Measurements from ENCODE around the gene LPIN1. TPM values are rescaled to one million over a fixed set of nuclear protein-coding genes. Genes with fewer than 3 reads are reported as not detected.

Gene LPIN1
- total RNA-seq, 2 experiments from 2014 or later = 40.6 to 42.9 TPM

- ChIA-PET POLR2A (no interaction called here), CTCF (interaction anchor here (0.7 to 1.4 kb wide), 11 partner anchors 8 to 92 kb away, joined by 3 to 6 read pairs (median 5); no protein-coding TSS in a partner anchor)
- Mint-ChIP-seq H3K27me3 (no peaks in the 10 kb centered on the region), H3K4me1 (peaks cover 48% of the 10 kb centered on the region), H3K4me3 (peak overlapping the region; percentile 45), H3K27ac (peak overlapping the region; percentile 90), H3K36me3 (ENCODE audit: low read depth) (peaks cover 58% of the 10 kb centered on the region), H3K9me3 (ENCODE audit: low read depth) (no peaks in the 10 kb centered on the region)
- ATAC-seq (peak; percentile 80), DNase-seq (no peak)
- intact Hi-C loops (cut with DNase I, micrococcal nuclease) = loop anchor here (1.0 to 10.0 kb wide), 5 partner anchors 21 to 643 kb away; partner anchors contain the start of genes E2F6 (in 1 of the 2) and SLC66A3 (in 1 of the 2)
These were observed 29.0 kb downstream of the LPIN1 start for GRCh38 chr2:11775384-11775783.

- Mint-ChIP-seq H3K4me1 (peaks cover 48% of the 10 kb centered on the region), H3K4me3 (no peak overlapping the region), H3K9me3 (ENCODE audit: low read depth) (no peaks in the 10 kb centered on the region), H3K27ac (peak overlapping the region; percentile 75), H3K36me3 (ENCODE audit: low read depth) (peaks cover 58% of the 10 kb centered on the region), H3K27me3 (no peaks in the 10 kb centered on the region)
- CTCF ChIA-PET = interaction anchor here (0.6 to 12.8 kb wide), 12 partner anchors 8 to 91 kb away, joined by 3 to 171 read pairs (median 10); partner anchors contain the start of gene LPIN1
- no peak for DNase-seq
- POLR2A ChIA-PET = no interaction called here
- ATAC-seq = no peak
- intact Hi-C loops (cut with DNase I, micrococcal nuclease) = loop anchor here (5.0 to 10.0 kb wide), 4 partner anchors 195 to 645 kb away; partner anchors contain the start of genes E2F6 (in 1 of the 2) and SLC66A3 (in 1 of the 2)
These were observed 30.8 kb downstream of the LPIN1 start for GRCh38 chr2:11777066-11777782.

- intact Hi-C loops (cut with DNase I, micrococcal nuclease) = loop anchor here (2.0 to 10.0 kb wide), 6 partner anchors 31 to 646 kb away; partner anchors contain the start of genes E2F6 (in 1 of the 2), LPIN1 (in 1 of the 2) and SLC66A3 (in 1 of the 2)
- ChIA-PET POLR2A (interaction anchor here (1.3 kb wide), 1 partner anchor 28 kb away, joined by 3 read pairs; no protein-coding TSS in a partner anchor), CTCF (interaction anchor here (0.8 to 12.8 kb wide), 14 partner anchors 11 to 206 kb away, joined by 3 to 171 read pairs (median 5); partner anchors contain the start of gene LPIN1)
- Mint-ChIP-seq H3K9me3 (ENCODE audit: low read depth) (no peaks in the 10 kb centered on the region), H3K27me3 (no peaks in the 10 kb centered on the region), H3K27ac (peak overlapping the region; percentile 75), H3K36me3 (ENCODE audit: low read depth) (peaks cover 59% of the 10 kb centered on the region), H3K4me3 (peak overlapping the region; percentile 49), H3K4me1 (peaks cover 48% of the 10 kb centered on the region)
- ATAC-seq = no peak
- no peak for DNase-seq
These were observed 31.5 kb downstream of the LPIN1 start for GRCh38 chr2:11777886-11778415.

- no peaks in the 10 kb centered on the region for H3K27me3 Mint-ChIP-seq
- ChIA-PET CTCF (interaction anchor here (0.8 to 12.8 kb wide), 14 partner anchors 11 to 205 kb away, joined by 3 to 171 read pairs (median 5); partner anchors contain the start of gene LPIN1), POLR2A (interaction anchor here (1.3 kb wide), 1 partner anchor 28 kb away, joined by 3 read pairs; no protein-coding TSS in a partner anchor)
- H3K27ac Mint-ChIP-seq = peak overlapping the region; percentile 75
- intact Hi-C loops (cut with DNase I, micrococcal nuclease) = loop anchor here (2.0 to 10.0 kb wide), 6 partner anchors 32 to 646 kb away; partner anchors contain the start of genes E2F6 (in 1 of the 2), LPIN1 (in 1 of the 2) and SLC66A3 (in 1 of the 2)
- peak overlapping the region; percentile 49 for H3K4me3 Mint-ChIP-seq
- ATAC-seq = no peak
- H3K36me3 Mint-ChIP-seq (ENCODE audit: low read depth) = peaks cover 55% of the 10 kb centered on the region
- peaks cover 48% of the 10 kb centered on the region for H3K4me1 Mint-ChIP-seq
- H3K9me3 Mint-ChIP-seq (ENCODE audit: low read depth) = no peaks in the 10 kb centered on the region
- no peak for DNase-seq
These were observed 32.0 kb downstream of the LPIN1 start for GRCh38 chr2:11778416-11778815.

- CTCF ChIA-PET = interaction anchor here (0.6 to 12.8 kb wide), 28 partner anchors 9 to 1254 kb away, joined by 3 to 171 read pairs (median 6); partner anchors contain the start of gene LPIN1
- ATAC-seq (peak; percentile 92), DNase-seq (peak; percentile 93)
- H3K27me3 Mint-ChIP-seq = no peaks in the 10 kb centered on the region
- peak overlapping the region; percentile 75 for H3K27ac Mint-ChIP-seq
- H3K36me3 Mint-ChIP-seq (ENCODE audit: low read depth) = peaks cover 53% of the 10 kb centered on the region
- H3K4me1 Mint-ChIP-seq = peaks cover 41% of the 10 kb centered on the region
- H3K4me3 Mint-ChIP-seq = peak overlapping the region; percentile 49
- intact Hi-C loops (cut with DNase I, micrococcal nuclease) = loop anchor here (1.0 to 10.0 kb wide), 10 partner anchors 25 to 647 kb away; partner anchors contain the start of genes E2F6 (in 1 of the 2), LPIN1 (in 1 of the 2) and SLC66A3 (in 1 of the 2)
- POLR2A ChIA-PET = interaction anchor here (0.6 to 1.3 kb wide), 4 partner anchors 29 to 1657 kb away, joined by 3 to 7 read pairs (median 5); partner anchors contain the start of gene RRM2
- no peaks in the 10 kb centered on the region for H3K9me3 Mint-ChIP-seq (ENCODE audit: low read depth)
These were observed 32.7 kb downstream of the LPIN1 start for GRCh38 chr2:11778923-11779757.

GRCh38 chr2:11781602-11782001 is 35.2 kb downstream of the LPIN1 start:
- Mint-ChIP-seq H3K4me1 (peaks cover 24% of the 10 kb centered on the region), H3K9me3 (ENCODE audit: low read depth) (no peaks in the 10 kb centered on the region), H3K27ac (no peak overlapping the region), H3K4me3 (no peak overlapping the region), H3K36me3 (ENCODE audit: low read depth) (peaks cover 56% of the 10 kb centered on the region), H3K27me3 (no peaks in the 10 kb centered on the region)
- ATAC-seq = no peak
- intact Hi-C loops (cut with DNase I, micrococcal nuclease) = no loop called here
- POLR2A ChIA-PET = no interaction called here
- CTCF ChIA-PET = interaction anchor here (0.5 to 12.8 kb wide), 9 partner anchors 14 to 618 kb away, joined by 3 to 171 read pairs (median 7); no protein-coding TSS in a partner anchor
- no peak for DNase-seq

- intact Hi-C loops (cut with DNase I, micrococcal nuclease) = no loop called here
- ATAC-seq = no peak
- POLR2A ChIA-PET = no interaction called here
- H3K27ac Mint-ChIP-seq = no peak overlapping the region
- H3K4me1 Mint-ChIP-seq = peaks cover 3% of the 10 kb centered on the region
- DNase-seq = no peak
- H3K27me3 Mint-ChIP-seq = no peaks in the 10 kb centered on the region
- H3K9me3 Mint-ChIP-seq (ENCODE audit: low read depth) = no peaks in the 10 kb centered on the region
- CTCF ChIA-PET = interaction anchor here (0.6 to 12.8 kb wide), 18 partner anchors 8 to 988 kb away, joined by 3 to 171 read pairs (median 3); no protein-coding TSS in a partner anchor
- H3K36me3 Mint-ChIP-seq (ENCODE audit: low read depth) = peaks cover 66% of the 10 kb centered on the region
- H3K4me3 Mint-ChIP-seq = no peak overlapping the region
These were observed 37.8 kb downstream of the LPIN1 start for GRCh38 chr2:11784280-11784679.

- no peaks in the 10 kb centered on the region for H3K9me3 Mint-ChIP-seq (ENCODE audit: low read depth)
- H3K36me3 Mint-ChIP-seq (ENCODE audit: low read depth) = peaks cover 64% of the 10 kb centered on the region
- H3K4me1 Mint-ChIP-seq = peaks cover 1% of the 10 kb centered on the region
These were observed 38.5 kb downstream of the LPIN1 start for GRCh38 chr2:11784747-11785610.

GRCh38 chr2:11785611-11785940 is 39.1 kb downstream of the LPIN1 start:
- H3K4me1 Mint-ChIP-seq = peaks cover 4% of the 10 kb centered on the region
- H3K4me3 Mint-ChIP-seq = no peak overlapping the region
- H3K36me3 Mint-ChIP-seq (ENCODE audit: low read depth) = peaks cover 64% of the 10 kb centered on the region
- POLR2A ChIA-PET = no interaction called here
- no peaks in the 10 kb centered on the region for H3K27me3 Mint-ChIP-seq
- no peak for DNase-seq
- intact Hi-C loops (cut with DNase I, micrococcal nuclease) = no loop called here
- CTCF ChIA-PET = interaction anchor here (0.6 to 12.8 kb wide), 11 partner anchors 9 to 371 kb away, joined by 3 to 171 read pairs (median 3); no protein-coding TSS in a partner anchor
- H3K9me3 Mint-ChIP-seq (ENCODE audit: low read depth) = no peaks in the 10 kb centered on the region
- no peak overlapping the region for H3K27ac Mint-ChIP-seq
- no peak for ATAC-seq

More at GRCh38 chr2:11784747-11785610, 38.5 kb downstream of the LPIN1 start:
- no peak overlapping the region for H3K4me3 Mint-ChIP-seq
- H3K27me3 Mint-ChIP-seq = no peaks in the 10 kb centered on the region
- DNase-seq = peak; percentile 68
- peak; percentile 64 for ATAC-seq
- POLR2A ChIA-PET = no interaction called here
- CTCF ChIA-PET = interaction anchor here (0.6 to 12.8 kb wide), 22 partner anchors 8 to 948 kb away, joined by 3 to 171 read pairs (median 3); no protein-coding TSS in a partner anchor
- intact Hi-C loops (cut with DNase I, micrococcal nuclease) = no loop called here
- no peak overlapping the region for H3K27ac Mint-ChIP-seq

GRCh38 chr2:11786191-11786590 is 39.8 kb downstream of the LPIN1 start:
- Mint-ChIP-seq H3K36me3 (ENCODE audit: low read depth) (peaks cover 64% of the 10 kb centered on the region), H3K4me1 (peaks cover 4% of the 10 kb centered on the region), H3K27ac (no peak overlapping the region), H3K9me3 (ENCODE audit: low read depth) (no peaks in the 10 kb centered on the region), H3K27me3 (no peaks in the 10 kb centered on the region), H3K4me3 (no peak overlapping the region)
- ChIA-PET CTCF (interaction anchor here (10.9 to 12.8 kb wide), 2 partner anchors 89 to 99 kb away, joined by 168 to 171 read pairs; no protein-coding TSS in a partner anchor), POLR2A (no interaction called here)
- intact Hi-C loops (cut with DNase I, micrococcal nuclease) = no loop called here
- DNase-seq (no peak), ATAC-seq (no peak)
